DMS153 (cell line): ENCODE data around the gene LSM4.

ENCODE experiments used
- DNase-seq: peaks from one replicate; lab custom pipeline; 2025; lab: John Stamatoyannopoulos, UW

LSM4 gene

DNA sequence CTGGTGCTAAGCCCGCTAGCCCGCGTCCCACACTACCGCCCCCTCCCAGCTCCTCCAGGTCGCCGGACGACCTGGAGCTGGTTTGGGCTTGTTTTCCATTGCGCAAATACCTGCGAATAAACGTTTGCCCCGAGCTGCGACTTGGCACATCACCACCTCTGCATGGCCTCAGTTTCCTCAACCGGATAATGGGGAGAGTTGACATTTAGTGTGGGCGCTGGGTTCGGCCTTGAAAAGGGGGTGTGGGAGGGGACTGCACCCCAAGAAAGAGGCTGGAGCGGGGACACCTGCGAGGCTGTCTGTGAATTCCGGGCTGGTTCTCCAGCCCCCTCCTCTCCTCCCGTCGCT is 30.4 kb downstream of the LSM4 start:
- DNase-seq = no peak

DNA sequence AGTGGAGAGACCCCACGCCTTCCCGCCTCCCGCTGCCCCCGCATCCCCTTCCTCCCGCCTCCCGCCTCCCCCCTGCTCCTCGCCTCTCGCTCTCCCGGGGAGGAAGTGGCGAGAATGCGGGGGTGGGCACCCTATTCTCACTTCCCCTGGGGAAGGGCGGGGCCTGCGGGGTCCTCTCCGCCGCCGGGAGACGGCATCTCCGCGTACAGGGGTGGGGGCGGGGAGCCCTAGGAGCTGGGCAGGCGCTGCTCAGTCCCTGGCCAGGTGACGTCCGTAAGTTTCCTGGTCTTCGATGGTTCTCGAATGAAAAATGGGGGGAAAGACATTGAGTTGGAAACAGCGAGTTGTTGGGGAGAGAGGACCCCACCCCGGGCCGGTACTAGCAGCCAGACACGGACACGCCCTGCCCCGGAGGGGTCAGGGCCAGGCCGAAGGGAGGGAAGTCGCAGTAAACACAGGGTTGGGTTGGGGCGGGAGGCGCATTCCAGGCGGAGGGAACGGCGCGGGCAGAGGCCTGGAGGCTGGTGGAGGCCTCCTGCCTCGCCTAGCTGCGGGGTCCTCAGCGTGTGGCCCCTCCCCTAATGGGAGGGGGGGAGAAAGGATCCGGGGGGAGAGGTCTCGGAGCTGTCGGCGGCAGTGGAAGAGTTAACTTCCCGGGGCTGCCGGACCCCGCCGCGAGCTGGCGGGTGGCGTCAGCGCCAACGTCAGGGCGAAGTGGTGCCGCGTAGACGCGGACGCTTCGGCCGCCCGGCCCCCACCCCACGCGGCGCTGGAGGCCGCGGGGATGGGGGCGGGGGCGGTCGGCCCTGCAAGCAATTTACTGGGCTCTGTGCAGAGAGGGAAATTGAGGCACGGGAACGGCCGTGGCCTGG is 31.1 kb downstream of the LSM4 start:
- DNase-seq = peak; percentile 30

DNA sequence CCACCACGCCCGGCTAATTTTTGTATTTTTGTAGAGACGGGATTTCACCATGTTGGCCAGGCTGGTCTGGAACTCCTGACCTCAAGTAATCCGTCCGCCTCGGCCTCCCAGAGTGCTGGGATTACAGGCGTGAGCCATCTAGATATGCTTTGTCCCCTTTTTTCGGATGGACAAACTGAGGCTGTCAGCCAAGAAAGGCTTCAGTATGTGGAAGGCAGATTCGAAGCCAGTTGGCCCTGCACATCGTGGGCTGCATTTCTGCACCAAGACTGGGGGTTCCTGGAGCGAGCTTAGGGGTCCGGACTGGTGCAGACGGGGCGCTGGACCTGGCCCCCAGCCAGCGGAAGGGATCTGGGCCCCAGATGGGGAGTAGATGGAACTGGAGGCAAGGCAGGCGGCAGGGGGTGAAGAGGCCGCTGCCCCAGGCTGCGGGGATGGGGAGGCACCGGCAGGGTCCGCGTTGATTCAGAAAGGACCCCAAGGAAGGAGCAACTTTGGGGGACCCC is 31.8 kb downstream of the LSM4 start:
- no peak for DNase-seq

DNA sequence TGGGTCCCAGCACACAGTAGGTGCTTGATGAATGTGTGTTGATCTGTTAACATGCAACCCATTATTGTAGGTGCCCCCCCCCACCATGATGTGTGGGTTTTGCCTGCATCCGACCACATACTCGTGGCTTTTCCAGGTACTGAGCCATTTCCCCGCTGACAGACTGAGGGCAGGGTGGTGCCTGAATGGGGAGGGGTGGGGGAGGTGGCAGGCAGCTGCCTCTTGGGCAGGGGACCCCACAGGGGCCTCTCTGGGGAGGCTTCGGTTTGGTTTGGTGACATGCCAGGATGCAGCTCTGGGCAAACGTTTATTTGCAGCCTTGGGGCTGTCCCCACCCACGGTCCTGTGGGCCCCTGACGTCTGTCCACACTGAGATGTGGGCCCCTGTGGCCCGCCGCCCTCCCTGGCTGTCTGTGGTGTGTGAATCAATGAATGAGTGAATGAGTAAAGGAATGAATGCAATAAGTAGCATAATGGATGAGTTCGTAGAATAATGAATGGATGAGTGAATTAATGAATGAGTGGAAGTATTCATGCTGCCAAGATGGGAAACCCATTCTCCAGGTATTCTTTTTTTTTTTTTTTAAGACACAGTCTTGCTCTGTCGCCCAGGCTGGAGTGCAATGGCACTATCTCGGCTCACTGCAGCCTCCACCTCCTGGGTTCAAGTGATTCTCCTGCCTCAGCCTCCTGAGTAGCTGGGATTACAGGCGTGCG is 32.4 kb downstream of the LSM4 start:
- no peak for DNase-seq

DNA sequence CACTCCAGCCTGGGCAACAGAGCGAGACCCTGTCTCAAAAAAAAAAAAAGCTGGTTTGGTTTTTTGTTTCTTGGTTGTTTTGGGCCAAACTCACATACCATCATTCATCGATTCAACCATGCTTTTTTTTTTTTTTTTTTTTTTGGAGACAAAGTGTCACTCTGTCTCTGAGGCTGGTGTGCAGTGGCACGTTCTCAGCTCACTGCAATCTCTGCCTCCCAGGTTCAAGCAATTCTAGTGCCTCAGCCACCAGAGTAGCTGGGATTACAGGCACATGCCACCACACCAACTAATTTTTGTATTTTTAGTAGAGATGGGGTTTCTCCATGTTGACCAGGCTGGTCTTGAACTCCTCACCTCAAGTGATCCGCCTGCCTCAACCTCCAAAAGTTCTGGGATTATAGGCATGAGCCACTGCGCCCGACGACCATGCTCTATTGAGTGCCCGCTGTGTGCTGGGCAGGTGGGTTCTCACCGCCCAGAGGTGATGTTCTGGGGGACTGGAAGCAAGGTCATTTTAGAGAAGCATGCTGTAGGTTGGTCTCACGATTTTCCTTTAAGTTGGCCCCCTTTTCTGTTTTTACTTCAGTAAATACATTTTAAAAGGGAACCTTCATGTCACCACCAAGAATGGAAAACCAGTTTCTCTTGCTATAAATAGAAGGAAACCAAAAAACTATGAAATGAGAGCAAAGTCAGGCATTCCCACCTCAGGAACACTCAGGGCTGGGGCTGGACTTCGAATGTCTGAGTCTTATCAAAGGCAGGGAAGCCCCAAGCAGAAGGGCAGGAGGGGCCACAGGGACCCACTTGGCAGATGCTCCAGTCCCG is 33.2 kb downstream of the LSM4 start:
- no peak for DNase-seq

DNA sequence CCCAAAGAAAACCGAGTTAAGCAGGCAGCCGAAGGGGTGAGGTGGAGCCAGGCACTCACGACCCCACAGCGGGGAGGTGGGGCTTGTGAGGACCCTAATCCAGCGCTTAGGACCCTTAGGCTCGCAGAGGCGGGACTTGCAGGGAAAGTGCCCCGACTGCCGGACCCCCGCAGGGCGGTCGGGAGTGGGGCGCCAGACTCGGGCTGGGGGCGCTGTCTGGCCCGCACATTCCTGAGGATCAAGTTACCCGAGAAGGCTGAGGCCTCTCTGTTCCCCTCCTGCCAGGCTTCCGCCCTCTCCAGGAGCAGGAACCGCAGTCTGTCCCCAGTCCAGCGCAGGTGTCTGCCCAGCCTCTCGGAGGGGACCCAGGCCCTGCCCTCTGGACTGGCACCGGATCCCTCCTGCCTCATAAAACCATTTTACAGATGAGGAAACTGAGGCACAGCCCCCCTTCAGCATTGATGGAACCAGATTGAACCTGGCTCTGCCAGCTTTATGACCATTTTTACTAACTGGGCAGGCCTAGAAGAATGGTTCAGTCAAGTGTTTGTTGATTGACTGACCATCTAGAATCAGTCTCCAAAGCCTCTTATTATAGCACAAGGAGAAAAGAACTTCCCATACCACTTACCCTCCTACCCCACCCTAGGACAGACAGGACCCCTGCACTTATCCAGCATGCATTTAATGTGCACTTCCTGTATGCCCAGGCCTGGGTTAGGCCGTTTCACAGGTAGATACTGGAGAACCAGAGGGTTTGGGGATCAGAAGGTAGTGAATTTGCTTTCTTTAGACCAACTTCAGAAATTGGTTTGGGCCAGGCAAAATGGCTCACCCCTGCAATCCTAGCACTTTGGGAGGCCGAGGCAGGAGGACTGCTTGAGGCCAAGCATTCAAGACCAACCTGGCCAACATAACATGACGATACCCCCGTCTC is 34.8 kb downstream of the LSM4 start:
- no peak for DNase-seq

DNA sequence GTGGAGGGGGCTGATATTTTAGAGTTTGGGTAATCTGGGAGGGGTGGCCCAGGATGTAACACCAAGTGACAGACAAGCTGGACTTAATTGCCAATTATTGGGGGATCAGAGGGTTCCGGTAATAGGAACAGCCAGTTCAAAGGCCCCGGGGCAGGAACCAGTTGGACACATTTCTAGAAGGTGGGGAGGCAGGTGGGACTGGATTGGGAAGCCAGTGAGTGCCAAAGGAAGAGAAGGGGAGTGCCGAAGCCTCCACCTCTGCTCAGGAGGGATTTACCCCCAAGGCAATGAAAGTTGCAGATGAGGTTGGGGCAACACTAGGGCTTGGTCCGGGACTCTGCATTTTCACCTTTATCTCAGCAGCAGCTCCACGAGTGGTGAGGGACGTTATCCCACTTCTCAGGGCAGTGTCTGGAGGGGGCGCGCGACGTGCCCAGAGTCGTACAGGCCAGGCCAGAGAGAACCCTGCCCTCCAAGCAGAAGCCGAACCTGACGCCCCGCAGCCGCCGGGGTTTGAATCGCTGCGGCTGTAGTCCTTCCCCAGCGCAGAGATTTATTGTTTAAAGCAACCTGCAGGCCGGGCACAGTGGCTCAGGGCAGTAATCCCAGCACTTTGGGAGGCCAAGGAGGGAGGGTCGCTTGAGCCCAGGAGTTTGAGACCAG is 35.8 kb downstream of the LSM4 start:
- no peak for DNase-seq

DNA sequence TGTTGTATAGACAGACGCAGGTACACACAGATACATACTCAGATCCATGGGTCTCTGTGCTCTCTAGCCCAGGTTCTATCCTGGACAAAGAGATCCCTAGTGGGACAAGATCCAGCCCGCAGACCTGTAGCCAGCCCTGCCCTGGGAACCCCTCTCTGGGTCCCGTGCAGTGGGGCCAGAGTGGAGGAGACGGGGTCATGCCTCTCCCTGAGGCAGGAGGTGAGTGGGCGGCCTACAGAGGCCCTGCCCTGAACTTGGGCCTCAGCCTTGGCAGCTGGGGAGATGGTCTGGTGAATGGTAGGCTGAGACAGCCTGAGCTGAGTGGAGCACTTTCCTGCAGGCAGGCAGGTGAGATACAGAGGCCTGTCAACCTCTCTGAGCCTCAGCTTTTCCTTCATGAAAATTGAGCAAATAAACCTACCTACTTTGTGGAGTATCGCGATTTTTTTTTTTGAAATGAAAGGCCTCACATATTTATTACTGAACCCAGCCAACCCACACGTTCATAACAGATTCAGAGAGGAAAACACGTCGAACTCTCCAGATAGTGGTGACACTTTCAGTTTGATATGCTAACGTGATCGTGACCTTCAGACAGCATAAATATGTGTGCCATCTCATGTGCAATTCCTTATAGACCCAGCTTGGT is 38.0 kb downstream of the LSM4 start:
- no peak for DNase-seq

DNA sequence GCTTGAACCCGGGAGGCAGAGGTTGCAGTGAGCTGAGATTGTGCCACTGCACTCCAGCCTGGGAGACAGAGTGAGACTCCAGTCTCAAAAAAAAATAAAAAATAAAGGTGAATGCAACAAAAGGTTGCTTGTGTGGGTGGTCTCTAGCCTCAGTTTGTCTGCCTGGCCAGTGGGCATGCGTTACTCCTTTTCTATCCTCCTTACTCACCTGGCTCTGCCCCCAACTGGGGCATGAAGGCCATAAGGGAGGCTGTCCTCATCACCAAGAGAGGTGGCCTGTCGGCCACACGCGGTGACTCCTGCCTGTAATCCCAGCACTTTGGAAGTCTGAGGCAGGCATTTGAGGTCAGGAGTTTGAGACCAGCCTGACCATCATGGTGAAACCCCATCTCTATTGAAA is 39.5 kb downstream of the LSM4 start:
- no peak for DNase-seq

DNA sequence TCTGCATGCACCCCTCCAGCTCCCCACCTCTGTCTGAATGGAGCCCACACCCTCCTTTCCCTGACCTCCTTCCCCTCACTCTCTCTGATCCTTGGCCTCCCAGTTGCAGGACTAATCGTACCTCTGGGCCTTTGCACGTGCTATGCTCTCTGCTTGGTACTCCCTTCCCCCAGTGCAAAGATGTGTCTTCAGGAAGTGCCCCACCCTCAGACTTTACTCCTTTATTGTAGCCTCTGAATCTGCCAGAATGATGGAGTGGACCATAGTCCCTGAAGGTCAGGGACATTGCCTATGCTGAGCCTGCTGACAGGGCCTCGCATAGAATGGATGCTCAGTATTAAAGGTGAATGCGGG is 40.1 kb downstream of the LSM4 start:
- no peak for DNase-seq

DNA sequence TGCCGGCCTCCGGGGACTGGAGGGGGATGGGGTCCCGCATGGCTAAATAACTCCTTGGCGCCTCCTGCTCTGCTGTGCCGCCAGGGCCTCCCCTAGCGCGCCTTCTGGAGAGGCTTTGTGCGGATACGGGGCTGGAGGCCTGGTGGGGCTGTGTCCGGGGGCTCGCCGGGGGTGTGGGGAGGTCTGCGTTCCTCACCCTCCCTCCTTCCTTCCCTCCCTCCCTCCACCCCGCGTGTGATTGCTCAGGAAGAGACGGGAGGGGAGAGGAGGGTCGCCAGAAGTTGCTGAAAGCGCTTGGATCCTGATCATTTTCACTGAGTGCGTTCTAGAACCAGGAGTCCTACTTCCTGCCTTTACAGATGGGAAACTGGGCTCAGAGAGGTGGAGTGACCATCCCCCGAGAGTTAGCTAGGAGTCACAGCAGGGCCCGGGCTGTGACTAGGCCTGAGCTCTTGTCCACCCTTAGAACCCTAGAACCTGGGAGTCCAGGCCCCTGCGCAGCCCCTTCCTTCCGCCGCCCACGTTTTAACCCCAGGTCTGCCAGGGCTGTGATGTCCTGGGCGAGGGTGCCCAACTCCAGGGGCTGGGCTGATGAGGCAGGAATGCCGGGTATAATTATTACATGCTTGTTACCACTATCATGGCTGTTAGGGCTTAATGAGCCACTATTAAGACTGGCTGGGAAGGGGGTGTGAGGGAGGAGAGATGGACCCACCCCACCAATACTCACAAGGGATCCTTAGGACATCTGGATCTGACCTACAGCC is 40.7 kb downstream of the LSM4 start:
- no peak for DNase-seq

DNA sequence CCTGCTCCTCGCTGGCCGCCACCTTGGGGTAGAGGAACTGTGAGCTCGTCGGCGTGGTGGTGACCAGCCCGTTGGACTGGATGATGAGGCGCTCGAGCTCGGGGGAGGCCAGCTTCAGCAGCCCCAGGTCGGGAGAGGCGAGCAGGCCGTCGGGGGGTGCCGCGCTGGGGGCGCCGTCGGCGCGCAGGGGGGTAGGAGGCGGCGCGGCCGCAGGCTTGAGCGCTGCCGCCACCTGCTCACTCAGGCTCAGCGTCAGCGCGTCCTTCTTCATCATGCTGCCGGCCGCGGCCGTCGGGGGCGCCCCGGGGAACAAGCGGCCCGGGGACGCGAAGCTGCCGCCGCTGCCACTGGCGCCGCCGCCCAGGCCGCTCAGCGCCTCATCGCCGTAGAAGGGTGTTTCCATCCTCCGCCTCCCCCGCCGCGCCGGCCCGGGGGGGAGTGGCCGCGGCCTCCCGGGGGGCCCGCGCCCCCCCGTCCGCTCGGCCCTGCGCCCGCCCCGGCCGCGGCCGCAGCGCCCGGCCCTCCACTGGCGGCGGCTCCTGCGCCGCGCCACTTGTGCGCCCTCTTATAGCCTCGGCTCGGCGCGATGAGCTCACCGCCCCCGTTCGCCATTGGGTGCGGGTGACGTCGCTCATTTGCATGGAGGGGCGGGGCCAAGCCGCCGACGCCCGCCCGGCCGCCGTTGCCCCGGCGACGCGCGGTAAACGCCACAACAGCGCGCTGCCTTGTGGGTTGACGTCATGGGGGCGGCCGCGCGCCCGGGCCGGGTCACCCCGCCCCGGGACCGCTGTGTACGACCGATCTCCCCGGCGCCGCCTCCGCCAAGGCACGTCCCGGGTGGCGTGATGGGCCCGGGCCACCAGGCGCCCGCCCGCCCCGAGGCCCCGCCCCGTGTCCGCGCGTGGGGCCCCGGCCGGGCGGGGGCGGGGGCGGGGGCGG is 41.5 kb downstream of the LSM4 start, which contains the start of gene JUND:
Gene JUND (minus strand): TSS at position 541 of the 939 bp plus-strand sequence. CDS start 138 bp downstream, at position 403.
- peak; percentile 93 for DNase-seq

DNA sequence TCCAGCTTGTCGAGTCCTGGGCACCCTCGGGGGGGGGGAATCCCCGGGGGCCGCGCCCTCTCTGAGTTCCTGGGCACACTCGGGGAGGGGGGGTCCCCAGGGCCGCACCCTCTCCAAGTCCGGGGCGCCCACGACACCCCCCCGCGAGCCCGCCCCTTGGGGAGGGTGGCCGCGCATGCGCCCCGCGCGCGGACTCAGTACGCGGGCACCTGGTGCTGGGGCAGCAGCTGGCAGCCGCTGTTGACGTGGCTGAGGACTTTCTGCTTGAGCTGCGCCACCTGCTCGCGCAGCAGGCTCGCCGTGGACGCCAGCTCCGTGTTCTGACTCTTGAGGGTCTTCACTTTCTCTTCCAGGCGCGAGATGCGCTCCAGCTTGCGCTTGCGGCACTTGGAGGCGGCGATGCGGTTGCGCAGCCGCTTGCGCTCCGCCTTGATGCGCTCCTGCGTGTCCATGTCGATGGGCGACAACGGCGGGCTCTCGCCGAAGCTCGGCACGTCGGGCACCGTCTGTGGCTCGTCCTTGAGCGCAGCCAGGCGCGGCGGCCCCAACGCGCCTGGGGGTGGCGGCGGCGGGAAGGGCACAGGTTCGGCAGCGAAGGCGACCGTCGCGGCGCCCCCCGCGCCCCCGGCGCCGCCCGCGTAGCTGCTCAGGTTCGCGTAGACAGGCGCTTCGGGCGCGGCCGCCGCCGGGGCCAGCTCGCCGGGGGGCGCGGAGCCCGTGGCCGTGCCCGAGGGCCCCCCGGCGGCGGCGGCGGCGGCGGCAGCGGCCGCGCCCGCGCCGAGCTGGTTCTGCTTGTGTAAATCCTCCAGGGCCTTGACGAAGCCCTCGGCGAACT is 42.4 kb downstream of the LSM4 start:
- peak; percentile 56 for DNase-seq

DNA sequence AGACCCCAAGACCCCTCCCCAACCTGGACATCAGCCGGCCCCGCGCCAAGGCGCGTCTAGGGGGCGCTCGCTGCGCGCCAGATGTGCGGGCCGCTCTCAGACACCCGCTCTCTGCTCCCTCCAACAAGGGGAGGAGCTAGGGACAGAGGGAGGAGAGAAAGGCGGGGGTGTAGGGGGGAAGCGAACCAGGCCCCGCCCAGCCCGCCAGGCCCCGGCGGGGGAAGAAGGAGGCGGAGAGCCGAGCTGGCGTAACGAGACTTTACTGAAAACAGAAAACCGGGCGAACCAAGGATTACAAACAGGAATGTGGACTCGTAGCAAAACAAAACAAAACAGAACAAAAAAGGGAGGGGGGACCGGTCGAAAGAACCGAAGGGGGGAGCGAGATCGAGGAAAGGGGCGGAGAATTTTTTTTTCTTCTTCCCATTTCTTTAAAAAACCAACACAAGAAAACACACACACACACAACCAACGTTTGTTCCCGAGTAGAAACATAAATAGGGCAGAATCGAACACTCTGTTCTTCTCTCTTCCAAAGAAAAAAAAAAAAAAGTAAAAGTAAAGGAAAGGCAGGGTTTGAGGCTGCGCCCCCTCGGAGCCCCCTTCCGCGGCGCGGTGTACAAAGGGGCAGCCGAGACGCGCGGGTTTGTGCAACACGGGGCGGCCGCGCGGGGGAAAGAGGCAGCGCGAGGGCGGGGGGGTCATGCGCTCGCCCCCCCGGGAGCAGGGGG is 43.2 kb downstream of the LSM4 start:
- DNase-seq = peak; percentile 83

DNA sequence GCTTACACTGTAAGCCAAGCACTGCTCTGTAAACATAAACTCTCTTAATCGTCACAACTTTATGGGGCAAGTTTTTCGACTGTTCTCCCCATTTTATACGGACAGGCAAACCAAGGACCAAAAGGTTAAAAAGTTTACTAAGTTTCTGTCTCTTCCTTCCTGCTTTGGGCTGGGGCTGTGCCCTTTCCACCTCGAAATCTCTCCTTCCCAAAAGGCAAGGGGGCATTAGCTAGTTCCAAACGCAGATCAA is 43.7 kb downstream of the LSM4 start:
- no peak for DNase-seq

DNA sequence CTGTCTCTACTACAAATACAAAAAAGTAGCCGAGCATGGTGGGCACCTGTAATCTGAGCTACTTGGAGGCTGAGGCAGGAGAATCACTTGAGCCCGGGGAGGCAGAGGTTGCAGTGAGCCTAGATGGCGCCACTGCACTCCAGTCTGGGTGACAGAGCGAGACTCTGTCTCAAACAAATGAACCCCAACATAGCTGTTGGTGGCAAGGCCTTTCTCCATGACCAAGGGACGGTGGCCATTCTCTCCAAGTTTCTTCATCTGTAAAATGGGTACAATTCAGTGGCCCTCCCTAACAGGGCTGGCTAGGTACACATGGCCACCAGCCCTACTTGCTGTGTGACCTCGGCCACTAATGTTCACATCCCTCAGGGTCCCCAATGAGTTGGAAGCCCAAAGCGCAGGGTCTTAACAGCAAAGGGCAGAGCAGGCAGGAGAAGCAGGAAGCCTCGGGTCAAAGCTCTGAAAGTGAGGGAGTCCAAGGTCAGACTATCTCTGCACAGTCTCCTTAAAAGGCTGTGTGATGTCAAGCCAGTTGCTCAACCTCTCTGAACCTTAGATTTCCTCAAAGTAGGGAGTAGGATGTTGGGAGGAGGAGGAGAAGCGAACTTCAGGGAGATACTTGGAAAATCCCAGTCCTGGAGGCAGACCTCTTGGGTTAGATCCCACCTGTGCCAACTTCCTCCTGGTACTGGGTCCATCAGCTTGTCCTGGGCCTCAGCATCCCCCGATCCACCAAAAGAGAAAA is 44.2 kb downstream of the LSM4 start:
- DNase-seq = no peak
